ENCODE results near the gene NAT8L.

The NAT8L gene

GRCh38 chr4:2062168-2062807 lies 3.2 kb downstream of the NAT8L start:
- no peak overlapping the region for H3K4me3 ChIP-seq (replicated peaks; ENCODE audit: low read depth, low read length)
- TF ChIP-seq, protein P1, sequence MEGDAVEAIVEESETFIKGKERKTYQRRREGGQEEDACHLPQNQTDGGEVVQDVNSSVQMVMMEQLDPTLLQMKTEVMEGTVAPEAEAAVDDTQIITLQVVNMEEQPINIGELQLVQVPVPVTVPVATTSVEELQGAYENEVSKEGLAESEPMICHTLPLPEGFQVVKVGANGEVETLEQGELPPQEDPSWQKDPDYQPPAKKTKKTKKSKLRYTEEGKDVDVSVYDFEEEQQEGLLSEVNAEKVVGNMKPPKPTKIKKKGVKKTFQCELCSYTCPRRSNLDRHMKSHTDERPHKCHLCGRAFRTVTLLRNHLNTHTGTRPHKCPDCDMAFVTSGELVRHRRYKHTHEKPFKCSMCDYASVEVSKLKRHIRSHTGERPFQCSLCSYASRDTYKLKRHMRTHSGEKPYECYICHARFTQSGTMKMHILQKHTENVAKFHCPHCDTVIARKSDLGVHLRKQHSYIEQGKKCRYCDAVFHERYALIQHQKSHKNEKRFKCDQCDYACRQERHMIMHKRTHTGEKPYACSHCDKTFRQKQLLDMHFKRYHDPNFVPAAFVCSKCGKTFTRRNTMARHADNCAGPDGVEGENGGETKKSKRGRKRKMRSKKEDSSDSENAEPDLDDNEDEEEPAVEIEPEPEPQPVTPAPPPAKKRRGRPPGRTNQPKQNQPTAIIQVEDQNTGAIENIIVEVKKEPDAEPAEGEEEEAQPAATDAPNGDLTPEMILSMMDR (IDR thresholded peaks at IDR 0.05; ENCODE audit: low read length, missing control alignments), result no peak
- no peak for DNase-seq (ENCODE audit: low read depth)

- no peak for DNase-seq (ENCODE audit: low read depth)
- H3K4me3 ChIP-seq (replicated peaks; ENCODE audit: low read depth, low read length), result no peak overlapping the region
- TF ChIP-seq, protein P1 (IDR thresholded peaks at IDR 0.05; ENCODE audit: low read length, missing control alignments), result no peak
These were observed 3.8 kb downstream of the NAT8L start for GRCh38 chr4:2062808-2063524.

DNA sequence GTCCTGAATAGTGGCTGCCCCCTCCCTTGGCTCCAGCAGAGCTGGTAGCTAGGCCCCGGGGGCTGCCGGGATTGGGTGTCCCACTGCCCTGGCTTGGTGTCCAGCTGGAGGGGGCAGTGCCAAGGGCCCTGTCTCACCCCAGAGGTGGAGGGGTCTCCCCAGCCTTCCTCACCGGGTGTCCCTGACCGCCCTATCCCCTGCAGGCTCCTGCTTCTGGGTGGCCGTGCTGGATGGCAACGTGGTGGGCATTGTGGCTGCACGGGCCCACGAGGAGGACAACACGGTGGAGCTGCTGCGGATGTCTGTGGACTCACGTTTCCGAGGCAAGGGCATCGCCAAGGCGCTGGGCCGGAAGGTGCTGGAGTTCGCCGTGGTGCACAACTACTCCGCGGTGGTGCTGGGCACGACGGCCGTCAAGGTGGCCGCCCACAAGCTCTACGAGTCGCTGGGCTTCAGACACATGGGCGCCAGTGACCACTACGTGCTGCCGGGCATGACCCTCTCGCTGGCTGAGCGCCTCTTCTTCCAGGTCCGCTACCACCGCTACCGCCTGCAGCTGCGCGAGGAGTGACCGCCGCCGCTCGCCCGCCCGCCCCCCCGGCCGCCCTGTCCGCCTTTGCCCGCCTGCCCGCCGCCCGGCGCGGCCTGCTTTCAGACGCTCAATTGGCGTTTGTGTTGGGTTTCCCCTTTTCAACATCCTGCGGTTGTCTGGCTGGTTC lies 4.6 kb downstream of the NAT8L start:
- H3K4me3 ChIP-seq (replicated peaks; ENCODE audit: low read depth, low read length), result no peak overlapping the region
- no peak for DNase-seq (ENCODE audit: low read depth)
- TF ChIP-seq, protein P1 (IDR thresholded peaks at IDR 0.05; ENCODE audit: low read length, missing control alignments), result no peak

- H3K4me3 ChIP-seq (replicated peaks; ENCODE audit: low read depth, low read length), result no peak overlapping the region
- no peak for DNase-seq (ENCODE audit: low read depth)
- TF ChIP-seq, protein P1 (IDR thresholded peaks at IDR 0.05; ENCODE audit: low read length, missing control alignments), result no peak
These were observed 5.3 kb downstream of the NAT8L start for GRCh38 chr4:2064276-2064991.

DNA sequence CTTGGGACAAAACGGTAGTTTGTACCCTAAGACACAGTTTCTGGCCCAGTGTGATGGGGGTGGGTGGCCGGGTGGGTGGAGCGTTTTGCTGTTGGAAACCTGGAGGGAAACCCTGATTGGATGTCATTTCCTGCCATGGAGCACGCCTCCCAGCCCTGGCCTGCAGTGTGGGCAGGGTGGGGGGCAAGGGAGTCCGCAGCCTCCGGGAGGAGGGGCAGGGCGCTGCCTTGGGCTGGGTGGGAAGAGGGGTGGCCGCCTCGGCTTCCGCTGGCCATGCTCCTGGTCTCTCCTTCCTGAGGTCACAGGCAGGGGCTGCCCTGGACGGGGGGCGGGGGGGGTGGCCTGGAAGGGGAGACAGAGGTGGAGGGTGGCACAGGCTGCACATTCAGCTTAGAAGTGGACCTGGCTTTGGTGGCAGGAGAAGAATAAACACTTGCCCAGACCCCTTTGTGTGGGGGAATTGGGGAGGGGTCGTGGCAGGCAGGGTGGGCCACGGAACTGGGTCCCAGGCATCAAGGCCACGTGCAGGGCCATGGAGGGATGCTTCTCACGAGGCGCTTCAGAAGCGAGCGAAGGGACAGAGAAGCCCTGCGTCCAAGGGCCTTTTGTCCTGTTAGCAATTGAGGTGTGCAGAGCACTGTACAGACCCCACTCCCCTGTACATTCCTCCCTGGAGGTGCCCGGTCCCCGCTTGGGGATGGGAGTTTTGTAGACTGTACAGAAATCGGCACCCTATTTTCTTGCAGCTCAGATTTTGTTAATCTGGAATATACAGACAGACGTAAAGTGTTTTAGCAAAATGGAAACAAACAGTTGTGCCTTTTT lies 6.2 kb downstream of the NAT8L start:
- TF ChIP-seq, protein P1 (IDR thresholded peaks at IDR 0.05; ENCODE audit: low read length, missing control alignments), result no peak
- no peak overlapping the region for H3K4me3 ChIP-seq (replicated peaks; ENCODE audit: low read depth, low read length)
- DNase-seq (ENCODE audit: low read depth), result no peak

DNA sequence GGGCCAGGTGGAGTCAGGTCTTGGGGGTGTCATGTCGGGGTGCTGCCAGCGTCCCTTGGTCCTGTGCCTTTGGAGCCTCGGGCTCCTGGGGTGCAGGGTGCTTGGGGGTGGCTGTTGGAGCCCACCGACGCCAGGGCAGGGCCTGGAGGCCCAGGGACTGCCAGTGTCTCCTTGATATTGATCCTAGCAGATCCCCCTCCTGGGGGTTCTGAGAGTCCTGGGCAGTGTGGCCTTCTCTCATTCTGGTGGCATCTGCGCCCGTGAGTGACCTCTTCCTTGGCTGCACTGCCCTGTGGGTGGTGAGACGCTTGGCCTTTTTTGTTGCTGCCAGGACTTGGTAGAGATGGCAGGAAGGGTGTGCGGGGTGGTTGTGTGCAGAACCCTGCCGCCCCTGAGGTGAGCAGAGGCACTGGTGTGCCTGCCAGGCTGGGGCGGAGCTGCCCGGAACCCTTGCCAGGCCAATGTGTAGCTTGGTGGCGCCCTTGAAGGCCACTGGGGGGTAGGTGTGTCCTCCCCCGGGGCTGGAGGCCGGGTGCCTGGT lies 7.0 kb downstream of the NAT8L start:
- no peak for DNase-seq (ENCODE audit: low read depth)
- no peak overlapping the region for H3K4me3 ChIP-seq (replicated peaks; ENCODE audit: low read depth, low read length)
- TF ChIP-seq, protein P1 (IDR thresholded peaks at IDR 0.05; ENCODE audit: low read length, missing control alignments), result no peak
